Endothelial cell of umbilical vein (primary cell): ENCODE results near the gene VPS41.

Experiments
- CTCF ChIP-seq, 2 donors: IDR thresholded peaks; 1 replicate in 1 of 2; 2 replicates in 1 of 2; pipeline ENCODE4 v1.5.1; 2011; ENCODE audit warnings: low read length in 2 of 2, mild to moderate bottlenecking in 2 of 2, moderate library complexity in 2 of 2, control low read depth in 1 of 2, inconsistent platforms in 1 of 2, low read depth in 1 of 2; ENCODE audit not compliant: insufficient read depth in 1 of 2; ENCODE audit errors: extremely low read depth in 1 of 2
- EZH2 ChIP-seq: IDR thresholded peaks from 2 replicates; pipeline ENCODE4 v1.6.1; 2012; ENCODE audit warnings: borderline replicate concordance, low read depth, mild to moderate bottlenecking, moderate library complexity, low read length, inconsistent platforms; ENCODE audit not compliant: severe bottlenecking
- FOS ChIP-seq: IDR thresholded peaks from 2 replicates; pipeline ENCODE4 v1.6.1; 2011; ENCODE audit warnings: mild to moderate bottlenecking, low read length, moderate library complexity, borderline replicate concordance; ENCODE audit not compliant: insufficient read depth
- JUN ChIP-seq: IDR thresholded peaks from 2 replicates; pipeline ENCODE4 v1.6.1; 2011; ENCODE audit warnings: borderline replicate concordance, low read depth; ENCODE audit not compliant: insufficient read length, insufficient read depth
- MAX ChIP-seq: IDR thresholded peaks from 2 replicates; pipeline ENCODE4 v1.6.1; 2011; ENCODE audit not compliant: insufficient read depth, insufficient read length
- MYC ChIP-seq: IDR thresholded peaks from one replicate; pipeline ENCODE4 v1.6.1; 2011; ENCODE audit warnings: mild to moderate bottlenecking, low read depth, low read length
- POLR2A ChIP-seq: IDR thresholded peaks from 2 replicates; pipeline ENCODE4 v1.6.1; 2012; ENCODE audit warnings: low read depth, mild to moderate bottlenecking, control low read depth, low read length
- POLR2AphosphoS5 ChIP-seq: IDR thresholded peaks from 2 replicates; pipeline ENCODE4 v1.6.1; 2012; ENCODE audit warnings: low read depth, mild to moderate bottlenecking, control low read depth, low read length, moderate library complexity; ENCODE audit not compliant: insufficient read depth

- TF ChIP-seq POLR2AphosphoS5 = no peak
- TF ChIP-seq CTCF (IDR thresholded peaks at IDR 0.05; ENCODE audit: extremely low read depth in 1 of 2, insufficient read depth in 1 of 2, low read depth in 1 of 2, low read length in 2 of 2) = peak; percentile 47 to 54
- TF ChIP-seq FOS = no peak
- no peak for TF ChIP-seq POLR2A
- no peak for TF ChIP-seq EZH2
- no peak for TF ChIP-seq MYC
- TF ChIP-seq JUN = no peak
- no peak for TF ChIP-seq MAX
These were observed 112.1 kb downstream of the VPS41 start for GRCh38 chr7:38796626-38797501.
